ENCODE data around the gene CSMD2.
A peak's percentile ranks its signal among the peaks of the same experiment; 100 is the strongest.
"Not testable (repeated sequence)": the region's sequence is repeated elsewhere in the genome, so short reads cannot be mapped to it uniquely, and the experiment has no call there.

Gene CSMD2

GRCh38 chr1:33519240-33519884 lies 645.7 kb downstream of the CSMD2 start:
- DNase-seq = no peak

- DNase-seq = no peak
These were observed 647.3 kb downstream of the CSMD2 start for GRCh38 chr1:33517596-33518250.

- no peak for DNase-seq
These were observed 648.0 kb downstream of the CSMD2 start for GRCh38 chr1:33516891-33517567.

- DNase-seq = no peak
These were observed 648.6 kb downstream of the CSMD2 start for GRCh38 chr1:33516428-33516827.

GRCh38 chr1:33515607-33516006 lies 649.4 kb downstream of the CSMD2 start:
- DNase-seq = no peak

GRCh38 chr1:33515112-33515511 lies 649.9 kb downstream of the CSMD2 start:
- no peak for DNase-seq

- no peak for DNase-seq
These were observed 652.6 kb downstream of the CSMD2 start for GRCh38 chr1:33512226-33513011.

GRCh38 chr1:33509276-33509675 lies 655.8 kb downstream of the CSMD2 start:
- not testable (repeated sequence) for DNase-seq

GRCh38 chr1:33508151-33508550 lies 656.9 kb downstream of the CSMD2 start:
- no peak for DNase-seq

GRCh38 chr1:33507661-33508060 lies 657.4 kb downstream of the CSMD2 start:
- DNase-seq = no peak

- no peak for DNase-seq
These were observed 661.5 kb downstream of the CSMD2 start for GRCh38 chr1:33503506-33503905.

- DNase-seq = no peak
These were observed 662.3 kb downstream of the CSMD2 start for GRCh38 chr1:33502726-33503125.

GRCh38 chr1:33501774-33502173 lies 663.3 kb downstream of the CSMD2 start:
- DNase-seq = no peak

- DNase-seq = peak in 2 of 4 experiments; percentile 37 to 45
These were observed 663.7 kb downstream of the CSMD2 start for GRCh38 chr1:33501309-33501708.

- DNase-seq = no peak
These were observed 664.5 kb downstream of the CSMD2 start for GRCh38 chr1:33500547-33500946.

GRCh38 chr1:33497410-33497809 lies 667.6 kb downstream of the CSMD2 start:
- DNase-seq = no peak

GRCh38 chr1:33494929-33495328 lies 670.1 kb downstream of the CSMD2 start:
- no peak for DNase-seq

- DNase-seq = peak in 2 of 4 experiments; percentile 6 to 12
These were observed 676.4 kb downstream of the CSMD2 start for GRCh38 chr1:33488624-33489023.

- no peak for DNase-seq
These were observed 682.6 kb downstream of the CSMD2 start for GRCh38 chr1:33482412-33482811.

GRCh38 chr1:33477451-33477850 lies 687.6 kb downstream of the CSMD2 start:
- DNase-seq = no peak

GRCh38 chr1:33473900-33474299 lies 691.1 kb downstream of the CSMD2 start:
- DNase-seq = no peak

GRCh38 chr1:33472269-33472980 lies 692.6 kb downstream of the CSMD2 start, which contains the start of gene ZSCAN20:
Gene ZSCAN20, plus strand, starts transcription at chr1:33472645. Its CDS starts 6,644 bp downstream, at chr1:33479289.
- peak; percentile 96 to 97 (median 96) for DNase-seq
